ENCODE measurements around the gene EIF3F. TPM values are rescaled to one million over a fixed set of nuclear protein-coding genes. Genes with fewer than 3 reads are reported as not detected.

EIF3F gene
- total RNA-seq, 1 donor, result 286 TPM

GRCh38 chr11:8008212-8008611, 21.1 kb downstream of the EIF3F start:
- no peak for TF ChIP-seq CTCF (IDR thresholded peaks at IDR 0.05; ENCODE audit: extremely low read depth, low read depth, low read length)
- Histone ChIP-seq H3K36me3 (ENCODE audit: insufficient read depth, low read length) (no peaks in the 10 kb centered on the region), H3K27ac (ENCODE audit: low read depth, low read length) (no peak overlapping the region), H3K4me2 (ENCODE audit: insufficient read depth, low read length) (no peak overlapping the region), H4K20me1 (ENCODE audit: insufficient read depth, low read length) (no peaks in the 10 kb centered on the region), H3K9me3 (ENCODE audit: low read depth, low read length) (no peaks in the 10 kb centered on the region), H3K27me3 (ENCODE audit: insufficient read depth, low read length) (no peaks in the 10 kb centered on the region), H3K4me1 (ENCODE audit: insufficient read depth, low read length) (peaks cover 16% of the 10 kb centered on the region), H2AFZ (ENCODE audit: low read length) (no peak overlapping the region), H3K4me3 (ENCODE audit: insufficient read depth, low read length) (no peak overlapping the region), H3K79me2 (ENCODE audit: insufficient read depth, low read length) (no peaks in the 10 kb centered on the region)
- DNase-seq (ENCODE audit: insufficient read length, low spot score, missing footprints), result no peak

- Histone ChIP-seq H3K4me1 (ENCODE audit: insufficient read depth, low read length) (peaks cover 16% of the 10 kb centered on the region), H3K79me2 (ENCODE audit: insufficient read depth, low read length) (no peaks in the 10 kb centered on the region), H3K27me3 (ENCODE audit: insufficient read depth, low read length) (no peaks in the 10 kb centered on the region), H2AFZ (ENCODE audit: low read length) (no peak overlapping the region), H3K36me3 (ENCODE audit: insufficient read depth, low read length) (no peaks in the 10 kb centered on the region), H3K4me2 (ENCODE audit: insufficient read depth, low read length) (no peak overlapping the region), H3K9me3 (ENCODE audit: low read depth, low read length) (no peaks in the 10 kb centered on the region), H3K27ac (ENCODE audit: low read depth, low read length) (no peak overlapping the region), H4K20me1 (ENCODE audit: insufficient read depth, low read length) (no peaks in the 10 kb centered on the region), H3K4me3 (ENCODE audit: insufficient read depth, low read length) (no peak overlapping the region)
- no peak for DNase-seq (ENCODE audit: insufficient read length, low spot score, missing footprints)
- TF ChIP-seq CTCF (IDR thresholded peaks at IDR 0.05; ENCODE audit: extremely low read depth, low read depth, low read length), result no peak
Observed at GRCh38 chr11:8009856-8010255, 22.7 kb downstream of the EIF3F start.

GRCh38 chr11:8011371-8011770, 24.2 kb downstream of the EIF3F start:
- H3K4me1 ChIP-seq (ENCODE audit: insufficient read depth, low read length), result peaks cover 27% of the 10 kb centered on the region
- no peak for TF ChIP-seq CTCF (IDR thresholded peaks at IDR 0.05; ENCODE audit: extremely low read depth, low read depth, low read length)
- no peaks in the 10 kb centered on the region for H4K20me1 ChIP-seq (ENCODE audit: insufficient read depth, low read length)
- H3K36me3 ChIP-seq (ENCODE audit: insufficient read depth, low read length), result no peaks in the 10 kb centered on the region
- no peaks in the 10 kb centered on the region for H3K27me3 ChIP-seq (ENCODE audit: insufficient read depth, low read length)
- H3K9me3 ChIP-seq (ENCODE audit: low read depth, low read length), result no peaks in the 10 kb centered on the region
- H3K79me2 ChIP-seq (ENCODE audit: insufficient read depth, low read length), result no peaks in the 10 kb centered on the region
- H3K4me3 ChIP-seq (ENCODE audit: insufficient read depth, low read length), result no peak overlapping the region
- DNase-seq (ENCODE audit: insufficient read length, low spot score, missing footprints), result no peak
- H2AFZ ChIP-seq (ENCODE audit: low read length), result no peak overlapping the region
- no peak overlapping the region for H3K4me2 ChIP-seq (ENCODE audit: insufficient read depth, low read length)
- H3K27ac ChIP-seq (ENCODE audit: low read depth, low read length), result no peak overlapping the region

- peak; percentile 93 for DNase-seq (ENCODE audit: insufficient read length, low spot score, missing footprints)
- H3K27me3 ChIP-seq (ENCODE audit: insufficient read depth, low read length), result no peaks in the 10 kb centered on the region
- H3K27ac ChIP-seq (ENCODE audit: low read depth, low read length), result peak overlapping the region; percentile 78
- H3K36me3 ChIP-seq (ENCODE audit: insufficient read depth, low read length), result no peaks in the 10 kb centered on the region
- no peaks in the 10 kb centered on the region for H3K79me2 ChIP-seq (ENCODE audit: insufficient read depth, low read length)
- peaks cover 34% of the 10 kb centered on the region for H3K4me1 ChIP-seq (ENCODE audit: insufficient read depth, low read length)
- no peaks in the 10 kb centered on the region for H4K20me1 ChIP-seq (ENCODE audit: insufficient read depth, low read length)
- TF ChIP-seq CTCF (IDR thresholded peaks at IDR 0.05; ENCODE audit: extremely low read depth, low read depth, low read length), result no peak
- H3K4me3 ChIP-seq (ENCODE audit: insufficient read depth, low read length), result no peak overlapping the region
- peak overlapping the region; percentile 40 for H3K4me2 ChIP-seq (ENCODE audit: insufficient read depth, low read length)
- no peaks in the 10 kb centered on the region for H3K9me3 ChIP-seq (ENCODE audit: low read depth, low read length)
- no peak overlapping the region for H2AFZ ChIP-seq (ENCODE audit: low read length)
Observed at GRCh38 chr11:8011981-8012444, 24.9 kb downstream of the EIF3F start.

All from osteoblast (primary cell).